NCI-H82 treated with DMSO at 0.1 percent for 48 hours (cell line): ENCODE measurements around the gene NTSR1.

Experiments
- DNase-seq: peaks from one replicate; lab custom pipeline; 2025; ENCODE audit not compliant: unreplicated experiment; lab: John Stamatoyannopoulos, UW

The NTSR1 gene

DNA sequence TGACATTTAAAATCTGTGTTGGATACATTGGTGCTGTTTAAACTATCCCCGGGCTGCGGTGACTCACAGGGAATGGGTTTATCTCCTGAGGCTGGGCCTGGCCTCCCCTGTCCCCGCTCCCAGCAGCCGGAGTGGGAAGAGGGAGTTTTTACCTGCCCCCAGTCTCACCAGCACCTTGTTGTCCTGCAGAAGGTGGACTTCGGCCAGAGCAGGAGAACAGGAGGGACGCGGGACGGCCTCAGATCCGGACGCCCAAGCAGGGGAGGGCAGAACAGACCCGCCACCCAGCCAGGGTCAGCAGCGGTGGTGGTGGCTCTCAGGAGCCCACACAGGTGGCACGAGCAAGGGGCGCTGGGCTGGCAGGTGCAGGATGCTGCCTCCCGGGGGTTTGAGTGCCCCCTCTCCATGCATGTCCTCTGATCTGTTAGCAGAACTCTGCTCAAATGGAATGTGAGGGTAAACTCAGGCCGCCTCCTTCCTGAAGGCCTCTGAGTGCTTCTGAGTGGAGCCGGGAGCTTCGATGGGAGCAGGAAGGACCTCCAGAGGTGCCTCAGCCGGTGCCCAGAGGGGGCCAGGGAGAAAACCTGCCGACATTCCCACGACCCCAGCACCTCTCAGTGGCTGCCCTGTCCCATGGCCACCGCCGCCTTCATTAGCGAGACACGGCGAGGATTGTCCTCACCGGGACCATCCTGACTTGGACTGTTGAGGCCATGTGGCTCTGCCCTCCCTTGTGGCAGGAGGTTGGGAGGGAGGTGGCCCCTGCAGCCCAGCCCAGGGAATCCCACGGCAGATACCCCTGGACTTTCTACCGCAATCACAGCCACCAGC lies 44.2 kb downstream of the NTSR1 start:
- no peak for DNase-seq

DNA sequence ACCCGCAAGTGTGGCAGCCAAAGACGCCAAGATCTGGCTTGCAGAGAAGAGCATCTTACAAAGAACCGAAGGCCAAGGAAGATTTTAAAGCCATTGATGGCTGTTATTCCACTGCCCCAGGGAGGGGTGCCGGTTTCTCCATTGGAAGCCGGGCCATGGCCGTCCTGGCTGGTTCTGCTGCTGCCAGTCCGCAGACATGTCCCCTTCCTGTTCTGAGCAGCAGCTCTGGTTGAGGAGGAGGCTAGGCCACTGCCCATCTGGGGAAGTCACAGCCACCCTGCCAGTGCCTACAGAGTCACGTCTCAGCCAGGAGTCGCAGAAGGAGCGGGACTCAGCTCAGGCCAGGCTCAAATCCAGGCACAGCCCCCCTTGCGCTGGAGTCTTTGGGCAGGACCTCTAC lies 45.0 kb downstream of the NTSR1 start:
- no peak for DNase-seq

DNA sequence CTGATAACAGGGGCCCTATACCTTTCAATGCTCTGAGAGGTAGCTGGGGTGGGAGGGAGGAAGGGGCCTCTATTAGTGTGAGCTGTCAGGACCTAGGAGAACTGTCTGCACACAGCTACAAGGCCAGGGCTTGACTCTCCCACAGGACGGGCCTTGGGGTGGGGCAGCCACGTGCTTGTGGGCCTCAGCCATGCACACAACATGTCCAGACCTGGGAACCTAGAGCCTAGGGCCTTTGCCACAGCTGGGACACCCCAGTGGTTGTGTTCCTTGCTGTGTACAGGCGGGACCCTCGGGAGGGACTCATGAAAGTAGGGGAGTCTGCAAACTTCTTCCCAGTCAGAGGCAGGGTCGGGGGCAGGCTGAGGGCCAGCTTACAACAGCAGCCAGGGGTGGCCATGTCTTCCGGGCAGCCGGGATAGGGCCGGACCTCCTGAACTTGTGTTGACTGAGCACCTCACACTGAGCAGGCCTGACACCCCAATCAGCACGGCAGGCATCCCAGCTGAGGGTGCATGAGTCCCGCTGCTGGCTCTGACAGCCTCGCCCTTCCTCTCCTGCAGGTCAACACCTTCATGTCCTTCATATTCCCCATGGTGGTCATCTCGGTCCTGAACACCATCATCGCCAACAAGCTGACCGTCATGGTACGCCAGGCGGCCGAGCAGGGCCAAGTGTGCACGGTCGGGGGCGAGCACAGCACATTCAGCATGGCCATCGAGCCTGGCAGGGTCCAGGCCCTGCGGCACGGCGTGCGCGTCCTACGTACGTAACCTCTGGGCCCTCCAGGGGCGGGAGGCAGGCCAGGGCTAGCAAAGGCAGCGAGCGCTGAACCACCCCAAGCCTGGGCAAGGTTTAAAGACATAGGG lies 45.7 kb downstream of the NTSR1 start:
- no peak for DNase-seq

DNA sequence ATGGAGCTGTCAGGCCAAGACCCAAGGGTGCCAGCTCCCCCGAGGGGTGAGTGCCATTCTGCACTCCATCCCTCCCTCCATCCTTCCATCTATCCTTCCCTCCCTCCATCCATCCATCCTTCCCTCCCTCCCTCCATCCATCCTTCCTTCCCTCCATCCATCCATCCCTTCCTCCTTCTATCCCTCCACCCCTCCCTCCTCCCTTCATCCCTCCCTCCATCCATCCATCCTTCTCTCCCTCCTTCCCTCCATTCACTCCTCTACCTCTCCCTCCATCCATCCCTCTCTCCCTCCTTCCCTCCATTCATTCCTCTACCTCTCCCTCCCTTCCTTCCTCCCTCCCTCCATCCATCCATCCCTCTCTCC lies 46.3 kb downstream of the NTSR1 start:
- no peak for DNase-seq

DNA sequence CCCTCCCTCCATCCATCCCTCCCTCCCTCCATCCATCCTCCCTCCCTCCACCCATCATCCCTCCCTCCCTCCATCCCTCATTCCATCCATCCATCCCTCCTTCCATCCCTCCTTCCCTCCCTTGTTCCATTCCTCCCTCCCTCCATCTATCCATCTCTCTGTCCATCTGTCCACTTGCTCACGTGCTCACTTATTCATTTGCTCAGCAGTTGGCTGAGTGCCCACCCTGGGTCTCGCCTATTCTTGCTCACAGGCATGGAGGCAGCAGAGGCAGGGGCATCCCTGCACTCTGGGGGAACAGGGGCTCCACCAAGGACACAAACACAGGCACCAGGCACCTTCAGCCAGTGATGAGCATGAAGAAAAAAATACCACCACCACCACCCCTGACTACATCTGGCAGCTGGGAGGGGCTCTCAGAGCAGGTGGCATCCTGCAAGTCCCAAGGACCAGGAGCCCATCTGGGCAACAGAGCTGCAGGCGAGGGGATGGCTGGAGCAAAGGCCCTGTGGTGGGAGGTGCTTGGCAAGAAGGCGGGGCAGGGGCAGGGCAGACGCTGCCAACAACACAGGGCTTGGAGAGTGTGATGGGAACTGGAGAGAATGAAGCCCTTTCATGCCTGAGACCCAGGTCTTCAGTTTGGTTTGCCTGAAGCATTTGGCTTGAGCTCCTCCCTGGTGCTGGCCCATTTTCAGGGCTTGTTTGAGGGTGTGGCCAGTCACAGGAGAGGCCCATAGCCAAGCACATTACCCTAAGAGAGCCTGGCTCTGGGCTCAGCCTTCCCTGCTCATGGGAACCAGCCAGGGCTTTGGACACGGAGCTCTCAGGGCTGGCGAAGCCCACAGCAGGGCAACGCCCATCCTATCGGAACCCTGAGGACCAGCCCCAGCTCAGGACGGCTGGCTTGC lies 47.4 kb downstream of the NTSR1 start:
- no peak for DNase-seq

DNA sequence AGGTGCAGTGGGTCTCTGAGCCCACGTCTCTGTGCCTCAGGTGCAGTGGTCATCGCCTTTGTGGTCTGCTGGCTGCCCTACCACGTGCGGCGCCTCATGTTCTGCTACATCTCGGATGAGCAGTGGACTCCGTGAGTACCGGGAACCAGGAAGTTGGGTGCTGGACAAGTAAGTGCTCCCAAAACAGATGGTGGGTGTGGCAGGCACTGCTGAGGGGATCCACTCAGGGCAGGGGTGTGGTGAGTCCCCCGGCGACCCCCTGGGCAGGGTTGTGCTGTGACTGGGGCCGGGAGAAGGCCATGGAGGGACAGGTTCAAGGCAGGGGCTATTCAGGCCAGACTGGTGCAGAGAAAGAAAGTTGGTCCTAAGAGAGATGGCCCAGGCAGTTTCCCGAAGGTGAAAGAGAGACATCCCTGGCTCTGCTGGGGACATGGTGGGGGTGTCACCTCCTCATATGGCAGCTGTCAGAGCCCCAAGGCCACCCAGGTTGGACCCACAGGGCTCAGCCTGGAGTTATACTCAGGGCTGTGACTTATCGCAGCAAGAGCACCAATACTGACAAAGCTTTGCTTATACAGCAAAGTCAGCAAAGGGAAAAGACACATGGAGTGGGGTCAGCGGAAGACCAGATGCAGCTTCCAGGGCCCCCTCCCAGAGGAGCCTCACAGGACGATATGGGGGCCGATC lies 49.7 kb downstream of the NTSR1 start:
- DNase-seq = no peak

DNA sequence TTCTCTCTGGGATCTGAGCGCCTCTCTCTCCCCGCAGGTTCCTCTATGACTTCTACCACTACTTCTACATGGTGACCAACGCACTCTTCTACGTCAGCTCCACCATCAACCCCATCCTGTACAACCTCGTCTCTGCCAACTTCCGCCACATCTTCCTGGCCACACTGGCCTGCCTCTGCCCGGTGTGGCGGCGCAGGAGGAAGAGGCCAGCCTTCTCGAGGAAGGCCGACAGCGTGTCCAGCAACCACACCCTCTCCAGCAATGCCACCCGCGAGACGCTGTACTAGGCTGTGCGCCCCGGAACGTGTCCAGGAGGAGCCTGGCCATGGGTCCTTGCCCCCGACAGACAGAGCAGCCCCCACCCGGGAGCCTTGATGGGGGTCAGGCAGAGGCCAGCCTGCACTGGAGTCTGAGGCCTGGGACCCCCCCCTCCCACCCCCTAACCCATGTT lies 51.4 kb downstream of the NTSR1 start:
- no peak for DNase-seq

DNA sequence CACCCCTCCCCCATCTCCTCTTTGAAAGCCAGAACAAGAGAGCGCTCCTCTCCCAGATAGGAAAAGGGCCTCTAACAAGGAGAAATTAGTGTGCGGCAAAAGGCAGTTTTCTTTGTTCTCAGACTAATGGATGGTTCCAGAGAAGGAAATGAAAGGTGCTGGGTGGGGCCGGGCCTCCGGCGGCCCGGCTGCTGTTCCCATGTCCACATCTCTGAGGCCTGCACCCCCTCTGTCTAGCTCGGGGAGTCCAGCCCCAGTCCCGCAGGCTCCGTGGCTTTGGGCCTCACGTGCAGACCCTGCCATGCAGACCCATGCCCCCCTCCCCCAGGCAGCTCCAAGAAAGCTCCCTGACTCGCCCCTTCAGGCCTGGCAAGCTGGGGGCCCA lies 51.8 kb downstream of the NTSR1 start:
- DNase-seq = no peak

DNA sequence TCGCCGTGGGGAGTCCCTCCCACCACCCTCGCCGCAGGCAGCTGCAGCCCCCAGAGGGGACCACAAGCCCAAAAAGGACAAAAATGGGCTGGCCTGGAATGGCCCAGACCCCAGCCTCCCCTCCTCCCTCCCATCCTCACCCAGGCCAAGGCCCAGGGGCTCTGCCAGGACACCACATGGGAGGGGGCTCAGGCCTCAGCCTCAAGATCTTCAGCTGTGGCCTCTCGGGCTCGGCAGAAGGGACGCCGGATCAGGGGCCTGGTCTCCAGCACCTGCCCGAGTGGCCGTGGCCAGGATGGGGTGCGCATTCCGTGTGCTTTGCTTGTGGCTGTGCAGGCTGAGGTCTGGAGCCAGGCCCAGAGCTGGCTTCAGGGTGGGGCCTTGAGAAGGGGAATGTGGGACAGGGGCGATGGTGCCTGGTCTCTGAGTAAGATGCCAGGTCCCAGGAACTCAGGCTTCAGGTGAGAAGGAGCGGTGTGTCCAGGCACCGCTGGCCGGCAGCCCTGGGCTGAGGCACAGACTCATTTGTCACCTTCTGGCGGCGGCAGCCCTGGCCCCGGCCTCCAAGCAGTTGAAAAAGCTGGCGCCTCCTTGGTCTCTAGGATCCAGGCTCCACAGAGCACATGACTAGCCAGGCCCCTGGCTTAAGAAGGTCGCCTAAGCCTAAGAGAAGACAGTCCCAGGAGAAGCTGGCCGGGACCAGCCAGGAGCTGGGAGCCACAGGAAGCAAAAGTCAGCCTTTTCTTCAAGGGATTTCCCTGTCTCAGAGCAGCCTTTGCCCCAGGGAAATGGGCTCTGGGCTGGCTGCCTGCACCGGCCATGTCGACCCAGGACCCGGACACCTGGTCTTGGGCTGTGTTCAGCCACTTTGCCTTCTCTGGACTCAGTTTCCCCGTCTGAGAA lies 52.5 kb downstream of the NTSR1 start:
- no peak for DNase-seq

DNA sequence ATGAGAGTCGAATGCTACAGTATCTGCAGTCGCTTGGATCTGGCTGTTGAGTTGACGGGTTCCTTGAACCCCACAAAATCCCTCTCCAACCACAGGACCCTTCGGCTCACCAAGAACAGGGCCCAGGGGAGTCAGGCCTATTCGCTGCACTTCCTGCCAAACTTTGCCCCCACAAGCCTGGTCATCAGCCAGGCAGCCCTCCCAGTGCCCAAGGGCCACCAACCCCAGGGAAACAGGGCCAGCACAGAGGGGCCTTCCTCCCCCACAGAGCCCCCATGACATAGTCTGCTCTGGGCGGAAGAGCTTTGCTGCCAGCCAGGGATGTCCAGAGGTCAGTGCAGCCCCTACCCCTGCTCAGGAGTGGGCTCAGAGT lies 53.1 kb downstream of the NTSR1 start:
- DNase-seq = no peak

DNA sequence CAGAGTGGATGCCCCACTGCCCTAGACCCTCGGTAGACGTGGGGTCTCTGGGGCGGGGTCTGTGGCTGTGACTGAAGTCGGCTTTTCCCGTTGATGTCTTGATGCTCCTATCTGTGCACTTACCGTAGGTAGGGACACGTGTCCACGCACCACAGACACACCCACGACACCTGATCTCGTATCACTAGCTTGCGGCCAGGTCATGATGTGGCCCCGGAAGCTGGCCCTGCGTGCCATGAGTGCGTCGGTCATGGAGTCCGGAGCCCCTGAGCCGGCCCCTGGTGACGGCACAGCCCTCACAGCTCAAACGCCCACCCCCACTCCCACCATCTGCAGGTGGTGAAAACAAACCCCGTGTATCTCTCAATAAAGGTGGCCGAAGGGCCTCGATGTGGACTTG lies 53.7 kb downstream of the NTSR1 start:
- no peak for DNase-seq

DNA sequence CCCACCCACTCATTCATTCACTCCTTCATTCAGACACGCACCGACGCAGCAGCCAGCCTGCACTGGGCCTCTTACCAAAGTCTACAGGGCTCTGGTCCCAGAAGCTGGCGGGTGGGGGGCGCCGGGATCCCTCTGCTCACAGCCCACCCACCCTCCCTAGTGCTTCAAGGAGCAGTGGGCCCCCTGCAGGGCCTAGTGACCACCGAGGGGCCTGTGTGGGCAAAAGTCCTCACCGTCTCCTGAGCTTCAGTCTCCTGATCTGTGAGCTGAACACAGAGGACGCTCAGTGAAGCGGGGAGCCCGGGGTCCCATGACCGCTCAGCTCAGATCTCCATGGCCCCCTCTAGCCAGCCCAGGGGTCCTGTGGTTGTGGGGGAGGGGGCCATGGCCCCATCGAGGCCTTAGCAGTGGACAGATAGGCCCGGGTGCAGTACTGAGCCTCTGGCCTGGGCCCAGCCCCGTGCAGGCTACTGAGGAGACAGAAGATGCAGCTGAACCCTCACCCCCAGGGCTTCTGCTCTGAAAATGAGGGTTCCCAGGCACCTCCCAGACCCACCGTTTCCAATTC lies 54.2 kb downstream of the NTSR1 start:
- DNase-seq = no peak

DNA sequence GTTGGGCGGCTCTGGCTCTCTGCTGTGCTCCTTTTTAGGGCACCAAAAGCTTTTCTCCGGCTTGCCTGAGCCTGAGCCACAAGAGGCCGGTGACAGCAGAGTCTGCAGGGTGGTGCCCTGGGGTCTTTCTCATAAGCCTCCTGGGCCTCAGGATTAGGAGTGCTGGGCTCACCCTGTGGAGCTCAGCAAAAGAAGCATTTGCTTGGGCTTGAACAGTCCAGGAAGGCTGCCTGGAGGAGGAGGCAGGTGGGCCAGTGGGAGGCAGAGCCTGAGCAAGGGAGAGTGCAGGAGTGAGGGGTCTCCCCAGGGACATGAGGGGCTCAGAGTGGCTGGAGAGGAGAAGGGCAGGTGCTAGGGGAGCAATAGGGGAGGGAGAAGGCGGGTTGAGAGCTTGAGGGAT lies 54.8 kb downstream of the NTSR1 start:
- no peak for DNase-seq

DNA sequence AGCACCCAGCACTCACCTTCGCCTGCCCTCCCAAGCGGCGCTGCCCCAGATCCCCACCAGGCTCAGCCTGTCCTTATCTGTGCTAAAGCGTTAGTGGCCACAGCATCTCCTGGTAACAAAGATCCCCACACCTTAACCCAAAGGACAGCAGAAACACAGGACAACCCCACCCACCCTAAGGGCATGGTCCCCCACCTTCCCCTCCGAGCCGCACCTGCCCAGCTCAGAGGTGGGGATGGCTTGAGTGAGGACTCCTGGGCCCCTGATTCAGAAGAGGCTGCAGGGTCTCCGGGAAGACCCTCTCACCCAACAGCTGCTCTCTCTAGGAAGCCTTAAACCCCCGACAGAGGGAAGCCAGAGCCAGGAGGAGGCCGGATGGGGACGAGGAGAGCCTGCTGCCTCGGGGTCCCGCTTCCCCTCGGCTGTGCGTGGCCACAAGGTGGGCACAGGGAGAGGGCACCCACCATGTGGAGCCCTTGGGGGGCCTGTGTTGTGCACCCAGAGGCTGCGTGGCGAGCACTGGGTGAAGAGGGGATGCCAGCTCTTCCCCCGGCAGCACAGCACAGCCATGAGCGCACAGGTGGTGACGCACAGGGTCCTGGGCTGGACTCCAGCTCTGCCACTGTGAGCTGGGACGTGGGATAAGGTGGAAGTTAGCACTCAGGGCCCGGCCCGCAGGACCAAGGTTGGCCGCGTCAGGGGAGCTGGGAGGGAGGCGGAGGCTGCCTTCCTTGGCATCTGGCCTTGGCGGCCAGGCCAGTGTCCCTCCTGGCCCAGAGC lies 55.7 kb downstream of the NTSR1 start:
- DNase-seq = no peak

DNA sequence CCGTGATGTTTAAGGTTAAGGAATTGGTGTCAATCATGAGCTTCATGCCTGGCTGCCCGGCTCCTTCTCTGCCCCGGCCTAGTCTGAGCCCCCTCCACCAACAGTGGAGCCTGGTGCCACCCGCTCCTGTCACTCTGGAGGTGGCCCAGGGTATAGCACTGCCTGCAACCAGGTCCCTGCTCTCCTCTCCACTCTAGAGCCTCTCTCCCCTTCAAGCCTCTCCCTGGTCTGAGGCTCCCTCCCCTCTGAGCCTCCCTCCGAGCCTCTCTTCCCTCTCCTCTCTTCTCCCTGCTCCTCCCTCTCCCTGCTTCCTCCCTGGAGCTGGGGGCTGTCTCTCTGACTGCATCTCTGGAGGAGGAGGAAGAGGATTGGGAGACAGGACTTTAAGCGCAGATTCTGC lies 56.4 kb downstream of the NTSR1 start:
- DNase-seq = no peak

DNA sequence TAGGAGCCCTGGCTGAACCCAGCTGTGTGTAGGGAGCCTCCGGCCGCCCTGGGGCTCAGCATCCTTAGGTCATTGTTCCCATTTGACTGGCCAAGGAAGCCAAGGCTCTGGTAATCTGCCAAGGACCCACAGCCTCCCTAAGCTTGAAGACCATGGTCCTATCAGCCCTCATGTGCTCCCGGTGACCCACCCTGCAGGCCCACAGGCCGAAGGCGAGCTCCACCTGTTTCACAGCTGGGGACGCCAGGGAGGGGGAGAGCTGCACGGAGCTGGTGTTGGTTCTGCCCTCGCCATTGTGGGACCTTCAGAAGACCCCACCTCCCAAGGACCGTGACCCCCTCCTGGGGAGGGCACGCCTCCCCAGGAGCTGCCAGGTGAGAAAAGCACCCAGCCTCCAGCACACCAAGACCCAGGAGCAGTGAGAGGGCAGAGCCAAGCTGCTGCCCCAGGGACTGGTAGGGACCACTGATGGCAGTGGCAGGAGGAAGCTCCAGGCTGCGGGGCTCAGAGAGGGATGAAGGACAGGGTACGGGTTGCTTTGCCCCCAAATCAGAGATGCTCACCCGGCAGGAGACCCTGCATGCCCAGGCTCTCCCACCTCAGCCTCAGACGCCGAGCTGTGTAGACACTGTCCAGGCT lies 56.9 kb downstream of the NTSR1 start:
- DNase-seq = no peak

DNA sequence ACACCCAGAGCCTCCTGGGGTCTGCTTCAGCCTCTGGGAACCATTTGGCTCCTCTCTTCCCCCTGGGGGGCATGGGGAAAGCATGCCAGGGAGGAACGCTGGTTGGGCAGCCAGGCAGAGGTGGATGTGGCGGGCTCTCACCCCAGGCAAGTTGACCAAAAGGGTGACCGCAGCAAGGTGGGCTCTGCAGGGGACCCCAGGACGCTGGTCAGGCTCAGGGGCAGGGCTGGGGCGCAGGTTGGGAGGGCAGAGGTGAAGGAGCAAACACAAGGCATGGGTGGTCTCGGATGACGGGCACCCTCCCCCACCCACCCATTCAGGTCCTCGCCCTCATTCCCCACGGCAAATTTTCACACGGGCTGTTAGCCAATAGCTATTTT lies 57.4 kb downstream of the NTSR1 start:
- DNase-seq = no peak

DNA sequence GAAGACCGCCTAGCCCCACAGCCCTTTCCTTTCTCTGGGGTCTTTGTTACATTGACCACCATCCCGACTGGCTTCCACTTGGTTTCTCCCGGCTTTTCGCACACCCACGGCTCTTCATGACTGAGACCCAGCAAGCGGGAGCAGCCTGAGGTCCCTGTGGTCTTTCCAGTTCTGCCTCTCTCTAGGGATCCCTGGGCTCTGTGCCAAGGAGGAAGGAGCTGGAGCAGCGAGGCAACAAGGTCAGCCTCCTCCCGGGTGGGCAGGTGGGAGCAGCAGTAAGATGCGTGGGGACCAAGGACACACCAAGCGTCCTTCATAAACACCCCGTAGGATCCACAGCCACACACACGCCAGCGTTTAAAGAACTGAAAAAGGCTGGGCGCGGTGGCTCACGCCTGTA lies 58.1 kb downstream of the NTSR1 start:
- no peak for DNase-seq
